Neural progenitor cell (in vitro differentiated cells): ENCODE measurements around the gene GATA2.

Experiments used
- CTCF ChIP-seq: fragments of 200-600 bp; sonication (generic); IDR thresholded peaks from 2 replicates; pipeline ENCODE4 v1.5.1; 2017; ENCODE audit warnings: antibody characterized with exemption, mild to moderate bottlenecking
- EZH2 ChIP-seq: fragments of 200-600 bp; sonication (generic); IDR thresholded peaks from 2 replicates; pipeline ENCODE4 v1.6.1; 2017; ENCODE audit warnings: antibody characterized with exemption, mild to moderate bottlenecking, moderate library complexity

GRCh38 chr3:128432301-128432970 is 60.6 kb downstream of the GATA2 start:
- TF ChIP-seq CTCF: no peak
- peak; percentile 31 for TF ChIP-seq EZH2
